DMS 273 treated with DMSO at 0.1 percent for 48 hours (cell line): ENCODE measurements around the gene CTIF.

Experiments
- DNase-seq: peaks from one replicate; lab custom pipeline; 2025; lab: John Stamatoyannopoulos, UW

CTIF gene

DNA sequence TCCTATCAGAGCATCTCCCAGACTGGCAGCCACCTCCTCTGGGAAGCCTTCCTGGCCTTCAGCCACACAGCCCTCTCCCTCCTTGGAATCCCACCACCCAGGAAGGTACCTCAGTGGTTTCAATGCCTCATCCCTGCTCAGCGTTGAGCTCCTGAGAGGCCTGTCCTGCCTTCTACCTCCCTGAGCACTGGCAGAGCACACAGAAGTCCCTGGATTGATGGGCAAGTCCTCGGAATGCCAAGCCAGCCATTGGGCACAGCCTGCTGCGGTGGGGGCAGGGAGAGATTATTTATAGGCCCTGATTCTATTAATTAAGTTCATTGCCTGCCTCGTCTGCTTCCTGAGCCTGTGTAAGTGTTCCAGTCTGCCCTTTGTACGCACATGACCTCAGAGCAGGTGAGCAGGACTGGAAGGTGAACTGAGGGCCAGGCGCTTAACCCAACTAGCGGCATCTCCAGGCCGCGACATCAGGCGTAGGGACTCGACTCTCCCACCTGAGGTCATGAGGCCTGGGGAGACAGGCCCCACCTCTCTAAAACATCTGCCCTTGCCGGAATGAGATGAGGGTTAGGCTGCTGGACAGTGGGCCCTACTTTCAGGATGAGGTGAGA is 348.6 kb downstream of the CTIF start:
- no peak for DNase-seq

DNA sequence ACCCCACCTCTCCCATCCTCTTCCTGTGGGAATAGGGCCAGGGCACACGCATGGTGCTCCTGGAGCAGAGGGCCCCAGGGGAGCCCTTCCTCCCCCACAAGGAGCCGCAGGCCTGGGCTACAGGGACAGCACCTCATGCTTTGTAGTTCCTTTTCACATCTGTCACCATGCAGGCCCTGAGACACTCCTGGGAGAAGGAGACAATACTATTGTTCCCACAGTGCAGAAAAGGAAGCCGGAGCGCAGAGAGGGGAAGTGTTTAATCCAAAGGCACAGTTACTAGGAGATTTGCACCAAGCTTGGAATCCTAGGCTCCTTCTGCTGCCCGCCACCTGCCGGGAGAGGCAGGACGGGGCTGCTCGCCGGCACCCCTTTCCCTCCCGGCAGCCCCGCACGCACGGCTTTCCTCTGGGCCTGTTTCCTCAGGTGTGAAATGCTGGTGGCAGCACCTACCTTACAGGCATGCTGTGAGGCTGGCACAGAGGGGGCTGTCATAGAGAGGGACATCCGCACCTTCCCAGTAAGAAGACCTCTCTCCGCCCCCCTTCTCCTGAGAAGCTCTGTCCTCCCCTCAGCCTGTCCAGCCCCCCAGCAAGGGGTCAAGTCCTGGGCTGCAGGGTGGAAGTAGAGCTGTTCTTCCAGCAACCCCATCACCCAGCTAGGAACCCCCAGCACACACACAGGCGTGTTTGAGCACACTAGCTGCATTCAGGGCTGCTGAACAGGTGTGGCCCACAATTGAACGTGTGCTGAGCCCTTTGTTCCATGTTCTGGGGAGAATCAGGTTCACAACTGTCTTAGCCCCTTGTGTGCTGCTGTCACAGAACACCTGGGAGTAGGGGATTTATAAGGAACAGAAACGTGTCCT is 349.3 kb downstream of the CTIF start:
- DNase-seq, result no peak

DNA sequence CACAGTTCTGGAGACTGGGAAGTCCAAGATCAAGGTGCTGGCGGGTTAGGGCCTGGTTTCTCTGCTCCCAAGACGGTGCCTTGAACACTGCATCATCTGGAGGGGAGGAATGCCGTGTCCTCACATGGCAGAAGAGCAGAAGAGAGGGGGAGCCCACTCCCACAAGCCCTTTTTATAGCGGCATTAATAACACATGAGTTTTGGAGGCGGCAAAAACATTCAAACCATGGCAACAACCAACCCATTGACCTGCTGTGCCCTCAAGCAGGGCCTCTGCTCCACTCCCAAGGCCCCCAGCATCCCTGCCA is 349.9 kb downstream of the CTIF start:
- DNase-seq, result no peak

DNA sequence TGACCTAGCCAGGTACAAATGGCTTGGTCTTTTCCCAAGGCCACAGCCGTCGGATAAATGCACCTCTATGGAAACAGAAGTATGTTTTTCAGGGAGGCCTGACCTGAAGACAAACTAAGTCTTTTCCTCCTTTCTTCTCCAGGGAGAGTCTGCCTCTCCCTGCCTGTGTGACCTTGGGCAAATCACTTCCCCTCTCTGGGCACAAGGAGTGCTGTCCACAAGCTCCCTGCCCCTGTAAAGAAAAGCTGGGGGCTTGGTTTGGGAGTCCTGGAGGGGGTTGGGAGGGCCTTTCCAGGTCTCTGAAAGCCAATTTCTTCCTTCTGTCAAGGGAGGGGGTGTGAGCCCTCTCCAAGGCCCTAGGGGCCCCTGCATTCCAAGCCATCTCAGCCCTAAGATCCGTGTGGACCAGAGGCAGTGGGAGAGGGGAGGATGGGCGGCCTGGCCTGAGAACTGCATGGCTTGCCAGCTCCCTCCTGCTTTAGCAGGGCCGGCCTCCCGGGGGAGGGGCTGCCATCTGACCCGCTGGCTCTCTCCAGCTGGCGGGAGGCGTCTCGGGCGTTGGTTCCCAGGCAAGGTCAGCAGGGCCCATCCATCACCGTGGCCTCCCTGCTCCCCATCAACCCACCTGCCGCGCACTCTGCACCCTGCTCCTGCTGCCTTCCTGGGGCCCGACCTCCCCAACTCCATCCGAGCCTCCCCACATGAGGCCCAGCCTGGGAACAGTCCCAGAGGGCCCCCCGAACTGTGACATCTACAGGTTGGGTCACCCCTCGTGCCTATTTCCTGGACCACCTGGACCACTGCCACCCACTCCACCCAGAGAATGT is 350.5 kb downstream of the CTIF start:
- no peak for DNase-seq

DNA sequence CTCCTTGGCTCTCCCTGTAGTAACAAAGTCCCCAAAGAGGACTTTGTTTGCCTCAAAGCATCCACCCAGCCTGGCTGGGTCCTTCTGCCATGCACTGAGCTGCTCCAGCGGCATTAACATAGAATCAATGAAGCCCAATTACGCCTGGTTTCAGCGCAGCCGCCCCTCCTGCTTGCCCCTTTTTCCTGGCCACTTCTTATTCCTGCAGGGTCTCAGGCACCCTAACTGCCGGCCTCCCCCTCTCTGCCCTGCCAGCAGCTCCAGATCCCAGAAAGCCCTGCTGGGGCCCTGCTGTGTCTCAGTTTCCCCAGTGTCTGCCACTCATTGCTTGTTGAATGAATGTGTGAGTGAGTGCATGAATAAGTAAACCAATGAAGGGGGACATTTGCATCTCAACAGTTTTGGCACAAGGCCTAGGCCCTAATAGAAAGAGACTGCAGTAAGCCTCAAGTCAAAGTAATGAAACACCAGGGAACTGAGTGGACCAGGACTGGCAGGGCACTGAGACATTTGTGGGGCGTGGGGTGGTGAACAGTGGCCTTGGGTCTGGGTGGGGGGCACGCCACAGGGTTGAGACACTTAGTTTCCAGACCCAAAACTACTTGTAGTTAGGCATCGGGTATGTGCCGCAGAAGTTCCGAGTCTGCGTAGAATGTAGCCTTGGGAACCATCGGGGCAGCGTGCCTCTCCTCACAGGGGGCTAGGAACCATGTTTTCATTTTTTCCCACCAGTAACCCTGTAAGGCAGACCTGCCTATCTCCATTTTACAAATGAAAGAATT is 351.3 kb downstream of the CTIF start:
- no peak for DNase-seq

DNA sequence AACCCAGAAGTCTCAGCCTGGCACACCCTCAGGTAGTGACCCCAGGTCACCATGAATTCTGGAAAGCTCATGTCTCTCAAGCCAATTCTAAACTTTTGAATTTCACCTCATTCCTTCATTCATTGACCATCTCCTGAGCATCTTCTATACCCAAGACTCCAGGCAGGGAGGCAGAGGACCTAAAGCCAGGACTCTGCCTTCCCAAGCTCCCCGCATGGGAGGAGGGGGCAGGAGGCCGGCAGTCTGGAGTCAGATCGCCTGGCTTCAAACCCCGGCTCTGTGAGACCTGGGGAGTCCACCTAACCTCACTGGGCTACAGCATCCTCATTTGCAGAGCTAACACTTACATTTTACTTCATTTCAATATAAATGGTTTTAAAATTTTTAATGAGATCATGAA is 352.9 kb downstream of the CTIF start:
- no peak for DNase-seq

DNA sequence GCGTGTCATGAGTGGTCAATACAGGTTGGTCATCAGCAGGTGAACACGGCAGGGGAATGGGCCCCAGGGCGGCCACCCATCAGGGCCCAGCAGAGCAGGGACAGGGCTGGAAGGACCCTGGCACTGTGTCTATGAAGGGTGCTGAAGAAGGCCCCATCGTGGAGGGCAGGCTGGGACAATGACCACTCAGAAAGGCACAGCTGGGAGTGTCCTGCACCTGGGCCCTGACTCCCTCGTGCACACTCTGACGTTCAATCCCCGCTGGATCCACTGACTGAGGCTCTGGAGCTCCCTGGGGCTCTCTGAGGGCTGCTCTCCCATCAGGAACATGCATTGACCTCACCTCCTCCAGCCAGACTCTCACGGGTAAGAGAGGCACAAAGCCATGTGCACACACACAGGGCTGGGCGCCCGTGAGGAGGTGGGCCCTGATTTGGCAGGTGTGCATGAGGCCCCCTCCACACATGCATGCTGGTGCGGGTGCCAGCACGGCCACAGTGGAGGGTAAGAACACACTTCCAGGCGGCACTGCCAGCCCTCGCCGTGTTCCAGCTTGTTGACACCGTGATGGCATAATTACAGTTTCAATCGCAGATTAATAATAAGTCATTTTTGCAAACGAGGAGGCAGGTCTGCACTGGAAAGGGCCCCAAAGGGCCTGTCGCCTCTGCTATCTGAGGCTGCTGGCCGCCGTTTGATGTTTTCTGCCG is 353.5 kb downstream of the CTIF start:
- no peak for DNase-seq

DNA sequence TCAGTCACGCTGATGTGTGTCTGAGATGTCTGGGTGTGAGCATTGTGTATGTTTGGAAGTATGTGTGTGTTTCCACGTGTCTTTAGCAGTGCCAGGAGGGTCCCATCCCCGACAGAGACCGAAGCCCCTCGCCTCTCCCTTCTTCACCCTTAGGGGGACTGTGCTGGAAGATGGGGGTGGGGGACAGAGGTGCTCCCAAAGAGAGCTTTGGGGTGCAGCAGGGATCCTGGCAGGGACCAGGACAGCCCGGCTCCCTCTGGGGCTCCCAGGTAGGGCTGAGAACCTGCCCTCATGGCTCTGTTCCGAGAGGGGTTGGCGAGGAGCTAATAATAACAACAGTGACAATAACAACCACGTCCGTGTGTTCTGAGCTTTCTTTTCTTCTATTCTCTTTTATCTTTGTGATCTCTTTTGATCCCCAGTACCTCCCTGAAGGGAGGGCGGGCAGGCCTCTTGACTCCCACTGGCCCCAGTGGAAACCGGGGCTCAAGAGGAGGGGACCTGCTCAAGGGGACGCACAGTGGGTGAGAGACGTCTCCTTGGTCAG is 354.3 kb downstream of the CTIF start:
- no peak for DNase-seq

DNA sequence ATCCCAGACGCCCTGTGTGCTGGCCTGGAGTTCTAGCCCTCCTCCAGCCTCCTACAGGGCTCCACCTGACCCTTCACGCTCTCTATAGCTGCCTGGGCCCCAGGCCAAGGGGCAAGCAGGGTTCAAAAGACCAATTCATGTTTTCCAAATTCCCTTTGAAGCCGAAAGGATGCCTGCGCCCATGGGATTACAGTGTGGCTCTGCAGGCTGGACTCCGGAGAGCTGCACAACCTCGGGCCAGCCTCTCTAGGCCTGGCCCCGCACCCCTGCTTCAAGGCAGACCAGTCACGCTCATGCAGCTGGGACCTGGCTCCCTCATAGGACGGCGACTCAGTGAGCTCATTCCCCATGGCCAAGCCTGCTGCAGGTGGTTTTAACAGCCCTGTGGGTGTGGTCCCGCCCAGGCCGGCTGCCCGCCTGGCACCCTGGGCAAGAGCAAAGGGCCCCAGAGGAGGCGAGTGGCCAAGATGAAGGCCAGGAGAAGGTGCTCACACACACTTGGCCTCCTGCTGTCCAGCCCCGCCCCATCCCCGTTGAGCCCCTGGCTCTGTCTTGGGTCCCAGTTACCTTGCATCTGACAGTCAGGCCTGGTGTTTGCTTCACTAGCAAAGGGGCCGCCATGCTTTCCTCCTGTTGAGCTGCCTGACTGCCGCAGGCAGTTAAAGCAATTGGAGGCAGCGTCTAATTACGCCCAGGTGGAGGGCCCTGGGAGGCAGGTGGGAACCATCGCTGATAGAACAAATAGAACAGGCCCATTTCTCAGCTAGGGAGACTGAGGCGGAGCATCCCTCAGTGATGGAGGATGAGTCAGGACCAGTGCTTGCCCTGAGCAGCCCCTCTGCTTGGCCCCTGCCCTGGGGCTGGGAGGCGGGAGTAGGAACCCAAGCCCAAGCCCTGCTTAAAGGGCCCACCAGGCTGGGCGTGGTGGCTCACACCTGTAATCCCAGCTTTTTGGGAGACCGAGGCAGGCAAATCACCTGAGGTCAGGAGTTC is 355.1 kb downstream of the CTIF start:
- no peak for DNase-seq

DNA sequence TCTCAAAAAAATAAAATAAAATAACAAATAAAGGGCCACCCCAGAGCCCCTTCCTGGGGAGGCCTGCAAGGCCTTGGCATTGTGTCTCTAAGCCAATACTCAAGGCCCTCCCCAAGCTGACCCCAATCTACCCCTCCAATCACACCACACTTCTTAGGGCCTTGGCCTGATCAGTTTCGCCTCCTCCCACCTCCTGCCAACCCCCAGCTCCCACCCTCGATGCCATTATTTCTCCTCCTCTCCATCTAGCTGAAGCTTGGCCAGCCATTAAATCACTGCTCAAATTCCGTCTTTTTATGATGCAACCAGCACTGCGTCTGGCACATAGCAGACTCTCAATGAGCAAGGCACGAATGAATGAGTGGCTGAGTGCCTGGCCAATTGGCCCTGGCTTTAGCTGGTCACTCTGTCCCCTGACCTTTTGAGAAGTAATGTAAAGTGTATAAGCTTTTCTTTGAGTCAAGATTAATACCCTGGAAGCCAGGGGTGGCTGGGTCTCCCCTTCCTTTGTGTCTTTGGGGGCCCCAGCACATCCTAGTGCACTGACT is 356.0 kb downstream of the CTIF start:
- DNase-seq, result no peak

DNA sequence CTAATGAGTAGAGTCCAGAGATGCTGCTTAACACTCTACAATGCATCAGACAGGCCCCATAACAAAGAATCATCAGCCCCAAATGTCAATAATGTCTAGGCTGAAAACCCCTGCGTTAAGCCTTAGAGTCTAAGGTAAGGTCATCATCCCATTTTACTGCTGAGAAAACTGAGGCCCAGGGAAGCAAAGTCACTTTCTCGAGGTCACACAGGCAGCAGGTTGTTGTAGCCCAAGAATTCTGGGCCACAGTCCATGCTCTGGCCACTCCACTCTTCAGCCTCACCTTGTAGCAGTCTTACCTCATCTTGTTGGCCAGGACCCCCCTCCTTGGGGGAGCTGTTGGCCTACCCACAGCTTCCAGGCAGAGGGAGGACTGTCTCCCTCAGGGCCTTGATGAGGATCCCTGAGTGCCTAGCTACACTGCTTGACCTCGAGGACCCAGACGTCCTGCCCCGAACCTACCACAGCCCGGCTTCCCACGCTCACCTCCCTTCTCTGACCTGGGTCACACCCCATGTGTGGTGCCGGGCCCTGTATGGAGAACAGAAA is 357.6 kb downstream of the CTIF start:
- DNase-seq, result no peak

DNA sequence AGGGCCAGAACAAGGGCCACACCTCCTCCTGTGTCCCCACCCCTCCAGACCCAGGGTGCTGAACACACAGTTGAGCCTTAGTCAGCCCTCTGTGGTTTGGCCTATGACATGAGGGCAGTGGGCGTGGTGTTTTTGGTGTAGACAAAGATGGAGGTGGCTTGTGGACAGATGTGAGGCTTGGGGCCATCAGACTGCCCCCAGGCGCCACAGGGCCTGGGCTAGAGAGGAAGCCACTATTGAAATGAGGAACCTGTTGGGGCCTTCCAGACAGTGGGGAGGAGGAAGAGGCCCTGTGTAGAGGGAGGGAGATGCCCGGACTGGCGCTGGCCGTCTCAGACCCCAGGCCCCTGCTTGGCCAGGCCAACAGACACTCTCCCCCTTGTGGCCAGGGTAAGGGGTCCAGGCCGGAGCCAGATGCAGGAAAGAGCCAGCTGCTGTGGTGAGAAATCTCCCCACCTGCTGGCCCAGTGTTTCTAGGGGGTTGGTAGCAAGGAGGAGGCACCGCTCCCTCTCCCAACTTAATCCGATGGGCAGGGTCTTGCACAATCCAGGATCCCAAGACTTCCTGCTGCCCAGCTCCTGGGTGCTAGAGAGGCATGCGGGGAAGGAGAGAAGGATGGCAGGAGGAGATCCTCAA is 358.2 kb downstream of the CTIF start:
- DNase-seq, result no peak

DNA sequence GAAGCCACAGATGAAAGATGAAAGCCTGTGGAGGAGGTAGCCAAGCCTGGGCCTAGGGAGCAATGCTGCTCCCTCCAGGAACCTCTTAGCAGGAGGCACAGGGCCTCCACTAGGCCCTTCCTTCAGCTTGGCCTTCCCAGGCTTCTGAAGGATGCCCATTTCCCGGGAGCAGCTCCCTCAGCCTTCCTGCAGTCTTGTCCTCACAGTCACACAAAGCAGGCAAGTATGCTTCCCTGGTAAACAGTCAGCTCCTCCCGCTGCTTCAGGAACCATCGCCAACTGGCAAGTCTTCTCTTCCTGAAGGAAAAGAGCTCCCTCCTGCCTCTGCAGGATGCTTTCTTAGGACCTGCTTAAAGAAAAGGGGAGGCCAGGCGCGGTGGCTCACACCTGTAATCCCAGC is 358.7 kb downstream of the CTIF start:
- no peak for DNase-seq

DNA sequence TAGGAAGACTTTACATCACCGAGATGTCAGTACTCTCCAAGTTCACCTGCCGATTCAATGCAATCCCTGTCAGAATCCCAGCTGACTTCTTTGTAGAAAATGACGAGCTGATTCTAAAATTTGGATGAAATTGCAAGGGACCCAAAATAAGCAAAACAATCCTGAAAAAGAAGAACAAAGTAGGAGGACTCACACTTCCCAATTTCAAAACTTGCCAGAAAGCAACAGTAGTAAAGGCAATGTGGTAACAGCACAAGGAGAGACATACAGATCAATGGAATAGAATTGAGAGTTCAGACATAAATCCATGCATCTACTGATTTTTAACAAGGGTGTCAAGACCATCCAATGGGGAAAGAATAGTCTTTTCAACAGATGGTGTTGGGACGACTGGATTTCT is 359.7 kb downstream of the CTIF start:
- DNase-seq, result no peak

DNA sequence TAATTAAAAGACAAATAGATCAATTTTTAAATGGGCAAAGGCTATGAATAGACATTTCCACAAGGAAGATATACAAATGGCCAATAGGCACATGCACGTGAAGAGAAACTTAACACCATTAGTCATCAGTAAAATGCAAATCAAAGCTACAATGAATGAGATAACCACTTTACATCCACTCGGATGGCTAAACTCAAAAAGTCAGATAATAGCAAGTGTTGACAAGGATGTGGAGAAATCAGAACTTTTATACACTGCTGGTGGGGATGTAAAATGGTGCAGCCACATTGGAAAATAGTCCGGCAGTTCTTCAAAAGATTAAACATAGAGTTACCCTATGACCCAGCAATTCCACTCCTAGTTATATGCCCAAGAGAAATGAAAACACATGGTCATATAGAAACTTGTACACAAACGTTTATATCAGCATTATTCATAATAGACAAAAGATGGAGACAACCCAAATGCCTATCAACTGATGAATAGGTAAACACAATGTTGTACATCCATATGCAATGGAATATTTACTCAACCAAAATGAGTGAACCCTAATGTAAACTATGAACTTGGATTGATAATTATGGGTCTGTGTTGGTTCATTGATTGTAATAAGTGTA is 360.8 kb downstream of the CTIF start:
- no peak for DNase-seq

DNA sequence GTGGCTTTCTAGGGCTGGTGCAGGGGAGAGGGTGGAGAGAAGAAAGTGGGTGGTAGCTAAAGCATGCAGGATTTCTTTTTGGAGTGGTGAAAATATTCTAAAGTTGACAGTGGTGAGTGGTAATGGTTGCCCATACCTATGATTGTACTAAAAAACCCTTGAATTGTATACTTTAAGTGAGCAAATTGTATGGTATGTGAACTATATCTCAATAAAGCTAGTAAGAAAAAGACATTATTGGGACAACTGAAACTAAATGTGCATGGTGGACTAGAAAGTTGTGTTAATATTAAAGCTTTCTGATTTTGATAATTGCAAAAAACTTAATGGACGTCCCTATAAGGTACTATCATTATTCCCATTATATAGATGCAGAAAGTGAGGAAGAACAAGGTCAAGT is 361.6 kb downstream of the CTIF start:
- no peak for DNase-seq

DNA sequence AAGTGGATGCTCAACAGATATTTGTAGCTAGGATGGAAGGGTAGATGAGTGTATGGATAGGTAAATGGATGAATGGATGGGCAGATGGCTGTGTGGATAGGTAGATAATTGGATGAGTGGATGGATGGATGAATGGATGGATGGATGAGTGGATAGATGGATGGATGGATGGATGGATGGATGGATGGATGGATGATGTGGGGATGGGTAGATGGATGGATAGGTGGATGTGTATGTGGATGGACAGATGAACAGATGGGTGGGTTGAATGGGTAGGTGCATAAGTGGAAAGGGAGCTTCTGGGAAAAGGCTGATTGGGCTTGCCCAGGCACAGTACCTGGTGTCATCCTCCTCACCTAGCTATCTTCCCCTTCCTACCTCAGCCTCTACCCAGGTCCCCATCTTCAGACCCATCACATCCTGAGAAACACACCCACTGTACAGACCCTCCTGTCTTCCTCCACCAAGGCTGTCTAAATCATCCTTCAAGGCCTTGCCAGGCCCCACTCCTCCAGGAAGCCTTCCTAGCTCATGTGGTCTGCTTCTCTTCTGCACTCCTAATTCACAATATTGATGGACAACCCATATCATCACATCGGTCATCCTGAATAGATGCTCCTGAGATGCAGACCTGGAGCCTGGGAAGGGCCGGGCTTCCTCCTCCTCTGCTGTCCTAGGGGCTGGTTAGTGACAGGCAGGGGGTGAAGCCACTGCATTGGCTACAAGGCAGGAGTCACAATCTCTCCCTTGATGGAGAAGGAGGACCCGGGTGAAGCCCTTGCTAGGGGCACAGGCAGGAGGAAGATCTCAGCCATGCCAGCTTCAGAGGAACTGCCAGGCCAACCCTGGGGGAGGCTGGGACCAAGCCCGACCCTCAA is 362.6 kb downstream of the CTIF start:
- DNase-seq, result no peak
